Hepatocyte (in vitro differentiated cells): ENCODE results near the gene KIF6. TPM values are rescaled to one million over a fixed set of nuclear protein-coding genes. Genes with fewer than 3 reads are reported as not detected.
"Not testable (repeated sequence)": the region's sequence is repeated elsewhere in the genome, so short reads cannot be mapped to it uniquely, and the experiment has no call there.

ENCODE experiments used
- DNase-seq: peaks from one replicate; pipeline ENCODE4 v3.0.0-alpha.2; 2016; ENCODE audit warnings: low spot score
- H2AFZ ChIP-seq: fragments of 200-600 bp; sonication (generic); 2 replicates; pipeline ENCODE4 v1.6.0; 2016; ENCODE audit warnings: antibody characterized with exemption, mild to moderate bottlenecking
- H3K27ac ChIP-seq: fragments of 200-600 bp; sonication (generic); 2 replicates; pipeline ENCODE4 v1.5.1; 2016; ENCODE audit warnings: mild to moderate bottlenecking
- H3K27me3 ChIP-seq: fragments of 200-600 bp; sonication (generic); 2 replicates; pipeline ENCODE4 v1.6.1; 2016
- H3K36me3 ChIP-seq: fragments of 200-600 bp; sonication (generic); replicated peaks from 2 replicates; pipeline ENCODE4 v1.5.1; 2016; ENCODE audit warnings: low read depth; ENCODE audit not compliant: insufficient read depth
- H3K4me1 ChIP-seq: fragments of 200-600 bp; sonication (generic); 2 replicates; pipeline ENCODE4 v1.5.1; 2016; ENCODE audit warnings: mild to moderate bottlenecking, moderate library complexity; ENCODE audit not compliant: insufficient read depth
- H3K4me2 ChIP-seq: fragments of 200-600 bp; sonication (generic); 2 replicates; pipeline ENCODE4 v1.6.0; 2016
- H3K4me3 ChIP-seq: fragments of 200-600 bp; sonication (generic); 2 replicates; pipeline ENCODE4 v1.5.1; 2016; ENCODE audit warnings: mild to moderate bottlenecking
- H3K79me2 ChIP-seq: fragments of 200-600 bp; sonication (generic); 2 replicates; pipeline ENCODE4 v1.6.0; 2017; ENCODE audit warnings: mild to moderate bottlenecking
- H3K9me2 ChIP-seq: fragments of 200-600 bp; sonication (generic); replicated peaks from 2 replicates; pipeline ENCODE4 v1.6.0; 2017; ENCODE audit warnings: mild to moderate bottlenecking; ENCODE audit not compliant: insufficient read depth
- H3K9me3 ChIP-seq: fragments of 200-600 bp; sonication (generic); 2 replicates; pipeline ENCODE4 v1.5.1; 2016; ENCODE audit warnings: low read depth, mild to moderate bottlenecking
- H4K20me1 ChIP-seq: fragments of 200-600 bp; sonication (generic); 2 replicates; pipeline ENCODE4 v1.6.0; 2016; ENCODE audit warnings: mild to moderate bottlenecking; ENCODE audit not compliant: insufficient read depth, poor library complexity, severe bottlenecking
- EZH2 ChIP-seq: fragments of 200-600 bp; sonication (generic); IDR thresholded peaks from 2 replicates; pipeline ENCODE4 v1.6.1; 2016; ENCODE audit warnings: antibody characterized with exemption, mild to moderate bottlenecking, borderline replicate concordance
- EZH2phosphoT487 ChIP-seq: fragments of 200-600 bp; sonication (generic); IDR thresholded peaks from one replicate; pipeline ENCODE4 v1.6.1; 2018; ENCODE audit warnings: antibody characterized with exemption, mild to moderate bottlenecking, low read depth, moderate library complexity; ENCODE audit not compliant: unreplicated experiment, severe bottlenecking
- WGBS: methylation state at CpG from one replicate; pipeline ENCODE4 v1.1.6; 2016; ENCODE audit warnings: low lambda C conversion rate; ENCODE audit errors: missing lambda C conversion rate; 5-methylcytosine and 5-hydroxymethylcytosine counted together
- polyA plus RNA-seq: library from polyadenylated mRNA; unstranded; fragments of >200 nt; fragmentation: Nextera tagmentation; extraction: Ambion mirVana; gene quantifications from 2 replicates; pipeline ENCODE4 v1.2.1, GENCODE V29; 2016
- total RNA-seq: library from RNA; depleted of rRNA; stranded (reverse); fragments of >200 nt; gene quantifications from 2 replicates; pipeline ENCODE4 v1.2.3, GENCODE V29; 2014
- TF ChIP-seq, protein P1 (sequence below): fragments of 200-600 bp; sonication (generic); IDR thresholded peaks from 2 replicates; pipeline ENCODE4 v1.5.1; 2016; ENCODE audit warnings: antibody characterized with exemption, mild to moderate bottlenecking; ENCODE audit not compliant: poor library complexity

KIF6 gene
- total and polyA plus RNA-seq, 2 experiments from 2014 or later = 0.87 to 2.3 TPM

DNA sequence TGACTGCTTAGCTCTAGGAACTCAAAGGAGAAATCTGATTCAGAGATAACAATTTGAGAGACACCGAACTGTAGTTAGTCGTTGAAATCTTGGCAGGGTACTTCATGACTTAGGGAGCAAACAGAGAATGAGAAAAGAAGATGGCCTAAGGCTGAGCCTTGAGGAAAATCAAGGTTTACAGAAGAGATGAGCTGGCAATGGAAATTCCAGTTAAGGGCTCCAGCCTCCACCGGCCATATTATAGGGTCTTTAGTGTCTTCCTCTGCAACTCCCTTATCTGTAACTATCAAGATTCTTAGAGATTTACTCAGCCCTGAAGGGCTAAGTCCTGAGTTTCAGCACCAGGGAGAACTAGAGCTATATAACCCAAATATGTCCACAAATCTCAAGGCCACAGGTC lies 437.6 kb downstream of the KIF6 start:
- no peaks in the 10 kb centered on the region for H4K20me1 ChIP-seq
- H3K9me3 ChIP-seq = no peaks in the 10 kb centered on the region
- H3K4me1 ChIP-seq = no peaks in the 10 kb centered on the region
- no peaks in the 10 kb centered on the region for H3K36me3 ChIP-seq
- no peak overlapping the region for H2AFZ ChIP-seq
- no peak overlapping the region for H3K4me2 ChIP-seq
- TF ChIP-seq EZH2phosphoT487 (no peak), EZH2 (no peak)
- TF ChIP-seq, protein P1, sequence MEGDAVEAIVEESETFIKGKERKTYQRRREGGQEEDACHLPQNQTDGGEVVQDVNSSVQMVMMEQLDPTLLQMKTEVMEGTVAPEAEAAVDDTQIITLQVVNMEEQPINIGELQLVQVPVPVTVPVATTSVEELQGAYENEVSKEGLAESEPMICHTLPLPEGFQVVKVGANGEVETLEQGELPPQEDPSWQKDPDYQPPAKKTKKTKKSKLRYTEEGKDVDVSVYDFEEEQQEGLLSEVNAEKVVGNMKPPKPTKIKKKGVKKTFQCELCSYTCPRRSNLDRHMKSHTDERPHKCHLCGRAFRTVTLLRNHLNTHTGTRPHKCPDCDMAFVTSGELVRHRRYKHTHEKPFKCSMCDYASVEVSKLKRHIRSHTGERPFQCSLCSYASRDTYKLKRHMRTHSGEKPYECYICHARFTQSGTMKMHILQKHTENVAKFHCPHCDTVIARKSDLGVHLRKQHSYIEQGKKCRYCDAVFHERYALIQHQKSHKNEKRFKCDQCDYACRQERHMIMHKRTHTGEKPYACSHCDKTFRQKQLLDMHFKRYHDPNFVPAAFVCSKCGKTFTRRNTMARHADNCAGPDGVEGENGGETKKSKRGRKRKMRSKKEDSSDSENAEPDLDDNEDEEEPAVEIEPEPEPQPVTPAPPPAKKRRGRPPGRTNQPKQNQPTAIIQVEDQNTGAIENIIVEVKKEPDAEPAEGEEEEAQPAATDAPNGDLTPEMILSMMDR = no peak
- H3K9me2 ChIP-seq = no peaks in the 10 kb centered on the region
- DNase-seq = no peak
- WGBS = 81% methylated on average over 3 of the region's 3 CpGs
- peaks cover 4% of the 10 kb centered on the region for H3K27me3 ChIP-seq
- H3K79me2 ChIP-seq = no peaks in the 10 kb centered on the region
- H3K4me3 ChIP-seq = no peak overlapping the region
- H3K27ac ChIP-seq = no peak overlapping the region

DNA sequence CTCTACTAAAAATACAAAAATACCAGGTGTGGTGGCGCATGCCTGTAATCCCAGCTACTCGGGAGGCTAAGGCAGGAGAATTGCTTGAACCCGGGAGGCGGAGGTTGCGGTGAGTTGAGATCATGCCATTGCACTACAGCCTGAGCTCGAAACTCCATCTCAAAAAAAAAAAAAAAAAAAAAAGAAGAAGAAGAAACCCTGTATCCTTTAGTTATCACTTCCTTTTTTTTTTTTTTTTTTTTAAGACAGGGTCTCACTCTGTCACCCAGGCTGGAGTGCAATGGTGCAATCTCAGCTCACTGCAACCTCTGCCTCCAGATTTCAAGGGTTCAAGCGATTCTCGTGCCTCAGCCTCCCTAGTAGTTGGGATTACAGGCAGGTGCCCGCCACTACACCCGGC lies 438.6 kb downstream of the KIF6 start:
- 97% methylated on average over 10 of the region's 10 CpGs for WGBS
- H3K4me2 ChIP-seq = not testable (repeated sequence)

DNA sequence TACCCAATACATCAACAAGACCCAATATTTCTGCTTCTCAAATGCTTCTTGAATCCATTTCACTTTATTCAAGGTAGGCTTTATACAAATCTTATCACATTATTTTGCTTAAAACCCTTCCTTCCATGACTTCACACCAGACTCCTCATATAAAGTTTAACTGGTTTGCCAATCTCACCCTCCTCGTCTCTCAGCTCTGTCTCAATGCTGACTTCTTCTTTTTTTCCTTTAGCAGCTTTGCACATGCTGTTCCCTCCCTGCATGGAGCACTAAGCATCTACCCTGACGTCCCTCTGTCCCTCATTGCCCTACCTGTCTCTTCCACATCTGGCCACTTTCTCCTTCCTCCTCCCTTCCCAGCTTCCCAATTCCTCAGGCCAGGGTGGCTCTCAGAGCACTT lies 442.4 kb downstream of the KIF6 start:
- DNase-seq = no peak
- no peak overlapping the region for H2AFZ ChIP-seq
- H3K4me1 ChIP-seq = no peaks in the 10 kb centered on the region
- peaks cover 22% of the 10 kb centered on the region for H3K27me3 ChIP-seq
- H3K4me3 ChIP-seq = no peak overlapping the region
- no peaks in the 10 kb centered on the region for H3K79me2 ChIP-seq
- no peak overlapping the region for H3K27ac ChIP-seq
- no peaks in the 10 kb centered on the region for H3K36me3 ChIP-seq
- TF ChIP-seq EZH2 (no peak), EZH2phosphoT487 (no peak)
- TF ChIP-seq, protein P1 = no peak
- H3K9me2 ChIP-seq = no peaks in the 10 kb centered on the region
- WGBS = 59% methylated on average over 2 of the region's 2 CpGs
- H4K20me1 ChIP-seq = no peaks in the 10 kb centered on the region
- H3K4me2 ChIP-seq = no peak overlapping the region
- H3K9me3 ChIP-seq = no peaks in the 10 kb centered on the region

More for the DNA sequence above, 438.6 kb downstream of the KIF6 start:
- H3K4me1 ChIP-seq, H4K20me1 ChIP-seq, H3K27ac ChIP-seq, DNase-seq, H3K9me2 ChIP-seq, H3K4me3 ChIP-seq, H3K9me3 ChIP-seq, H3K36me3 ChIP-seq, H3K79me2 ChIP-seq, H2AFZ ChIP-seq: not testable (repeated sequence)
- H3K27me3 ChIP-seq = peaks cover 14% of the 10 kb centered on the region

DNA sequence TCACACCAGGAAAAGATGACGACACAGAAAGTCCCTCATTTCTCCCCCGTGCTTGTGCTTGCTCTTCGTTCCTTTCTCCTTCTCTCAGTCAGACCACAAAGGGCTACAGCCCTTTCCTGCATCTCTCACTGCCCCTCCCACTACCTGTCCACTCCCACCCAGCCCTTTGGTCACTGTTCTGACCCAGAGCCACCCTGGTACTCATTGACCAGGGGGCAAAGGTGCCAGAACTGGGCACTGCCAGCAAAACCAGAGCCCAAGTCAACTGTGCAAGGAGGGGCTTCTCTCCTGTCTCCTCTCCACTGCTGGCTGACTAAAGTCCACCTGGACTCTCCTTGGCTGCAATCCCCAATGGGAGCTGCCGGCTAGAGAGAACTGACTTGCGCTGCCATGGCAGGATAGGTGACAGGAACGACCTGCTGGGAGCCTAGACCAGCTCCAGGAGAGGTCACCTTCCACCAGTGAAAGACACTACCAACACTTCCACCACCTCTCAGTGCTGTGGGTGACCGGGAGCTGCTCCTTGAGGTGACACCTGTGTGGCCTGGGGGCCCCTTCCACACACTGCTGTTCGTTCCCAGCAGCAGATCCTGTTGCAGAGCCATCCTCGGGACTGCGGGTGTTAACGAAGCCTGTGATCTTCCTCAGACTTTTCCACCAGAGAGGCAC lies 443.8 kb downstream of the KIF6 start:
- Histone ChIP-seq H3K9me2 (no peaks in the 10 kb centered on the region), H4K20me1 (no peaks in the 10 kb centered on the region), H3K4me2 (no peak overlapping the region), H2AFZ (no peak overlapping the region), H3K27ac (no peak overlapping the region), H3K36me3 (no peaks in the 10 kb centered on the region), H3K4me1 (no peaks in the 10 kb centered on the region), H3K27me3 (peaks cover 29% of the 10 kb centered on the region), H3K79me2 (no peaks in the 10 kb centered on the region), H3K4me3 (no peak overlapping the region), H3K9me3 (no peaks in the 10 kb centered on the region)
- TF ChIP-seq, protein P1 = no peak
- no peak for TF ChIP-seq EZH2phosphoT487
- TF ChIP-seq EZH2 = no peak
- 81% methylated on average over 10 of the region's 11 CpGs for WGBS
- DNase-seq = no peak
